Femur (tissue), 1 donor: ENCODE data around the gene OR6S1.

ENCODE experiments used
- DNase-seq: peaks from one replicate; pipeline ENCODE4 v3.0.0-alpha.2; 2017

Gene OR6S1, protein sequence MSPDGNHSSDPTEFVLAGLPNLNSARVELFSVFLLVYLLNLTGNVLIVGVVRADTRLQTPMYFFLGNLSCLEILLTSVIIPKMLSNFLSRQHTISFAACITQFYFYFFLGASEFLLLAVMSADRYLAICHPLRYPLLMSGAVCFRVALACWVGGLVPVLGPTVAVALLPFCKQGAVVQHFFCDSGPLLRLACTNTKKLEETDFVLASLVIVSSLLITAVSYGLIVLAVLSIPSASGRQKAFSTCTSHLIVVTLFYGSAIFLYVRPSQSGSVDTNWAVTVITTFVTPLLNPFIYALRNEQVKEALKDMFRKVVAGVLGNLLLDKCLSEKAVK

DNA sequence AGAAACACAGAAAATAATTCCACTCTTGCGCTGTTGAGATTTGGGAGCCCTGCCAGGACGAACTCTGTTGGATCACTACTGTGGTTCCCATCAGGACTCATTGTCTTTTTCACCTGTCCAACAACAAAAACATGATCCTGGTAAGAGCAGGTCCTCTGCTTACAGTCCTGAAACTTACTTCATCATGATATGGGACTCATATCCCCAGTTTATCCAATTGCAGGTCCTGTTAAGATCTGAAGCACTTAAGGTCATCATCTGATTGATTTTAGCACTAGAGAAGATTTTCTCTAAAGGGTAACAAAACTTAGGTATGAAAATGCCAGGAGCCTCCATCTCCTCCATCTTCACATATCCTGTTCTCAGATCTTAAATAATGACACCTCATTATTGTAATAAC, at the start of gene OR6S1:
TSS of gene OR6S1 (minus strand) at position 101 of the 400 bp plus-strand sequence. CDS start at position 101, 0 bp downstream.
- DNase-seq = no peak

- peak; percentile 59 for DNase-seq
These were observed 49.6 kb upstream of the OR6S1 start for GRCh38 chr14:20690848-20691640.

DNA sequence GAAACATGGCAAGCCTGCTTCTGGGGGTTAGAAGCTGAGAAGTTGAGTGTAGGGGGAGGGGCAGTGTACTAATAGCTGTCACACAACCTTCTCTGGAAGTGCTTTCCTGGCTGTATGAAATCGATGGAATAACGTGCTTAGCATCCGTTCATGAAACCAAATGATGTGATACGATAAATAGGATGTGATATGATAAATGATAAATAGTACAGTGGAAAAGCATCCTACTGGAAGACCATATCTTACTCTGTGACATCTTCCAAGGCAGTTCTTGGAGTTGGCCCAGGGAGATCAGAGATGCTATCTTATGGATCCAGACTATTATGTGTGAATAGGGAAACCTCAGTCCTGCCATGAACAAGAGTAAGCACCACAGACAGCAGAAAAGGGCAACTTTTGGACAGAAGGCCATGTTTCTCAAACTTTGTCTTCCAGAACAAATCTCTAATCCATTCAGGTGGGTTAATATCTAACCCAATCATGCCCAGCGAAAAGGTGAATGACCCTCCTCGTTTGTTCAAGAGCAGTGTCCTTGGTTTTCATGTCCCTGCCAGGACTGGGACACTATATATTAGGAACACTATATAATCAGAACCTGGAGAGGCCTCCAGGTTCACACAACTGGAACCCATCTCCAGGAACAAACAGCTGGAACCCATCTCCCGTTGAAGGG, 46.8 kb upstream of the OR6S1 start, which contains the start of gene ANG:
TSS of gene ANG (plus strand) at position 598 of the 673 bp plus-strand sequence. CDS start 4,801 bp downstream, outside the sequence.
- no peak for DNase-seq

GRCh38 chr14:20687362-20688166, 46.1 kb upstream of the OR6S1 start:
- no peak for DNase-seq

DNA sequence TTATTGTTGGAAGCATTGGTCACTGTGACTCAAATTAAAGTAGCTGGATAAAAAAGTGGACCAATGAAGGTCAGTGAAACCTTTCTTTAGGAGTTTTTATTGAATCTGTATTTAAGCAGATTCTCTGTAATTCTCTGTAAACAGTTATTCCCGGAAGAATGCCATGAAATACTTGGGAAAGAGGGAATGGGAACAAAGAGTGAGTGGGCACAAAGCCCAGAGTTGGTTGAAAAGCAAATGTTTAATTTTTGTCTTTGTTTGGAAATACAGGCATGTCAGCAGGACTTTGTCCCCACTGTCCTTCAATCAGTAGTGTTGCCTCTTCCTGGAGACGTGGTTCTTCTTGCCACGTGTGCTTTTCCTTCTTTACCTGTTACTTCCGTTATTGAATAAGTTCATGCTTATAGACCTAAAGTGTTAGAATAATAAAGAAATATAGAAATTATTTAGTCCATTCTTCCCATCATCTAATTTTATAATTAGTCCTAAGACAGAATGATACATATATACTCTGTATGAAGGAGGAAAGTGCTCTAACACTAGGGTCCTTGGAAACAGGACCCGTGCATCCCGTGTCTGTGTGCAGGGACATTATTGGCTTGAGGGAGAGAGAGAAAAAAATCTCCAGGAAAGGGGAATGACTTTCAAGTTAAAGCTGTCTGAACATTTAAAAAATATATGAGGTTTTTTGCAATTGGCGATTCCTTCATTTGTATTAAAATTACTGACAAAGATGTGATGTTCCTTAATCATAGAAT, 45.1 kb upstream of the OR6S1 start:
- DNase-seq = no peak

- peak; percentile 64 for DNase-seq
These were observed 43.4 kb upstream of the OR6S1 start for GRCh38 chr14:20684662-20685456.

GRCh38 chr14:20683891-20684661, 42.6 kb upstream of the OR6S1 start, which contains the start of gene RNASE4:
Gene RNASE4 (plus strand): TSS chr14:20684560. CDS start chr14:20699372, 14,812 bp downstream.
- DNase-seq = peak; percentile 91

DNA sequence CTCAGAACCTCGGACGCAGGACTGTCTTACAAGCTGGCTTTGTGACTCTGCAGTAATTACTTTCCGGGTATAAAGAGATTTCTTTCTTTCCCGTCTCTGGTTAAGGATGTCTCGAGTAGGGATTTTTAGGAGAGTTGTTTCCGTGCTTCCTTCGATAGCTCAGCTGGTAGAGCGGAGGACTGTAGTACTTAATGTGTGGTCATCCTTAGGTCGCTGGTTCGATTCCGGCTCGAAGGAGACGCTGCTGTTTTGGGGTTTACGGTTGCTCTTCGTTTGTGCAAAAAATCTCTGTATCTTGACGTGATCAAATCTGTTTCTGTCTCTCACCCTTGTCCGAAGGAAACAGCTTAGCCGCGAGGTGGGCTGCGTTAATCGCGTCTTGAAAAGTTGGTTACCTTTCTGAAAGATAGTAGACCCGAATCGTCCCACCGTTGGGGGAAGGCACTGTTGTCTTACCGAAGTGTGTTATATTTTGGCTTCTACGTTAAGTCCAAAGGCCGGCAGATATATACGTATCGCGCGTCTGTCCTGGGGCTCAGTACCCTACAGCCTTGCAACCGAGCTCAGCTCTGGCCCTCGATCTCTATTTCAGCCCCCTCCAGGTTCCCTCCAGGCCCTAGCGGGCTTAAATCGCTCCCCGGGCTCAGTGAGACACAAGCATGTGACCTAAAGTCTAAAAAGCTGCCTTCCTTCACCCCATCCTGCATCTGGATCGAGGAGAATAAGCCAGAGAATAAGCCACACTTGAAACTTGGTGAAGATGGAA, 41.8 kb upstream of the OR6S1 start:
- peak; percentile 93 for DNase-seq

DNA sequence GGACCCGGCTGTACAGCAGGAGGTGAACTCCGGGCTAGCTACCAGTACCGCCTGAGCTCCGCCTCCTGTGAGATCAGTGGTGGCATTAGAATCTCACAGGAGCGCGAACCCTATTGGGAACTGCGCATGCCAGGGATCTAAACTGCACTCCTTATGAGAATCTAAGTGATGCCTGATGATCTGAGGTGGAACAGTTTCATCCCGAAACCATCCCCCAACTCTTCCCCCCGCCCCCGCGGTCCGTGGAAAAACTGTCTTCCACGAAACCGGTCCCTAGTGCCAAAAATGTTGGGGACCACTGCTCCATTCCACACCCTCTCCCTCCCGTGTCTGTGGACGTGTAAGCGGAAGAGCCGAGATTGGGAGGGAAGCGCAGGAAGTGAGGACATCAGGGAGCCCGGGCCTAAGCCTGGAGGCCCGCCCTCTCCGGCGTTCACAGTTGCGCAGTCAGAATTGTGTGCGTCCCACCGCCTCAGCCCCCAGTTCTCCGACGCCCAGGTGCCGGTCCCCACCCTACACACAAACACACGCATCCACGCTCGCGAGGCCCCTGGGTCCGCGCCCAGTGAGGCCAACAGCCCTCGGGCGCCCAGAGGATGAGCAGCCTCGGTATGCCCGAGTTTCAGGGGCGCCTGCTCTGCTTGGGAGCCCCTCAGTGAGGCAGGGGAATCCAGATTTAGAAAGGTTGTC, 41.1 kb upstream of the OR6S1 start:
- DNase-seq = peak; percentile 95

- DNase-seq = no peak
These were observed 40.6 kb upstream of the OR6S1 start for GRCh38 chr14:20682127-20682434.

DNA sequence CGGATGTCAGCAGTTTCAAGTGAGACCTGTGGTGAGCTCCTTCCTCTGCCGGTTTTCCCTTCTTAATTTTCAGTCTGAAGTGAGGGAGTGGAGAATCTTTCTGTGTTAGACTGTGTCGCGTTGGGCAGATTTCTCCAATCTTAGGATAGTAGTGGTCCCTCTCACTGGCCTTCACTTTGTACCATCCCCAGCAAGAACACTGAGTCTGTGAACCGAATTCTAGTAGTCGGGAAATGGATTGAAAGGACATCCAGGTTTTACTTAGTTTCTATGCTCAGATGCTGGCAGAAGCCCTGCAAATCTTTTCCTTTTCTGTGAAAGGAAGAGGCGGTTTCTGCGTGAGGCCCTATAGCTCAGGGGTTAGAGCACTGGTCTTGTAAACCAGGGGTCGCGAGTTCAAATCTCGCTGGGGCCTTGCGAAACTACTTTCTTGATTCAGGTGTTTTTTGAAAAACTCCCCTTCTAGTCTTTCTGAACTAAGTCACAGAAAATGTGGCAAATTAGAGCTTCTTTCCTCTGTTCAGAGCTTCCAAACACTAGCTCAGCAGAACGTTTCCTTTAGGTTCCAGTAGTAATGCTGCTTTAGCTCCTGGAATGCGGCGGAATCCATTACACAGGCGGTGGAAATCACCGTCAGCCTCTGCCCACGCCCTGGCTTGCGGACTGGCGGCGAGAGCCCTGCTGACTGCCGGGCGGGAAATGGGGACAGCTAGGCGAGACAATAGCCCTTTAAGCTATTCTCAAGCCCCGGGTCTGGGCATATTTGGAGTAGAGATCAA, 40.0 kb upstream of the OR6S1 start:
- DNase-seq = peak; percentile 95

- DNase-seq = no peak
These were observed 39.4 kb upstream of the OR6S1 start for GRCh38 chr14:20680843-20681347.

GRCh38 chr14:20680363-20680762, 38.9 kb upstream of the OR6S1 start:
- DNase-seq = no peak

DNA sequence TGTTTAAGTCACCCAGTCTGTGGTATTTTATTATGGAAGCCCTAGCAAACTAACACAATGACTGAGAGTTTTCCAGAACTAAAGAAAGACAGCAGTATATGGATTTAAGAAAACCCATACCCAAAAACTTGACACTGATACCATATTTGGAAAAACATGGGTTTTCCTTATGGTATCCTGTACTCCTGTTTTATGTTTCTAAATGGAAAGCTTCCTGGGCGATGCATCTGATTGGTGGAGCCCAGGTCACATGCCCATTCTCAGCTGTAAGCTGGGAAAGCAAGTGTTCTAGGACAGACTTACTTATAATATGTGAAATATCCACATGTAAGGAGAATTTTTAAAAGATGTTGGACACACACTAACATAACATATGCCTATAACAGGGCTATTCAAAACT, 38.4 kb upstream of the OR6S1 start:
- no peak for DNase-seq

DNA sequence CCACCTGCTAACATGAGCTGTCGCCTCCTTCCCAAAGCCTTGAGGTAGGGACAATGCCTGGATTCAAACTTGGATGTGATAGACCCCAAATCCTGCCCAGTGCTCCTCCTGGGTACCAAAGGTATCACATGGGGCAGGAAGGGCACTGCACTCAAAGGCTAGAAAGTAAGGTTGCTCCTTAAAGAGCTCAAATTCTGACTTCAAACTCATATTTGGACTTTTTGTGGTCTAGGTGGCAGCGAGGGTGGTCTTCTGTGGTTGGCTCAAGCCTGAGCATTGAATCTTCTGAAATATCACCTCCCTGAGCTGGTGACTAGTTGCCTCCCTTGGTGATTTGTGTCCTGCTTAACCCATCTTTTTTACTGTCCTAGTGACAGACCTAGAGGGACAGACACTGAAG, 34.6 kb upstream of the OR6S1 start:
- no peak for DNase-seq

- no peak for DNase-seq
These were observed 34.2 kb upstream of the OR6S1 start for GRCh38 chr14:20675669-20676068.

GRCh38 chr14:20671597-20672283, 30.2 kb upstream of the OR6S1 start:
- no peak for DNase-seq
